Smooth muscle cell (in vitro differentiated cells): ENCODE measurements around the gene DNASE1L3. TPM values are rescaled to one million over a fixed set of nuclear protein-coding genes. Genes with fewer than 3 reads are reported as not detected.

ENCODE experiments used
- DNase-seq: peaks from one replicate; lab custom pipeline; 2025; ENCODE audit not compliant: unreplicated experiment; lab: John Stamatoyannopoulos, UW
- H2AFZ ChIP-seq: fragments of 200-600 bp; sonication (generic); 2 replicates; pipeline ENCODE4 v1.6.0; 2016; ENCODE audit warnings: antibody characterized with exemption, low read depth, mild to moderate bottlenecking
- H3F3A ChIP-seq: fragments of 200-600 bp; sonication (generic); 2 replicates; pipeline ENCODE4 v1.6.0; 2017; ENCODE audit warnings: antibody characterized with exemption, low read depth
- H3K27ac ChIP-seq: fragments of 200-600 bp; sonication (generic); 2 replicates; pipeline ENCODE4 v1.5.1; 2016; ENCODE audit warnings: low read depth, mild to moderate bottlenecking
- H3K27me3 ChIP-seq: fragments of 200-600 bp; sonication (generic); 2 replicates; pipeline ENCODE4 v1.6.1; 2016; ENCODE audit warnings: low read depth, mild to moderate bottlenecking
- H3K36me3 ChIP-seq: fragments of 200-600 bp; sonication (generic); 2 replicates; pipeline ENCODE4 v1.5.1; 2016; ENCODE audit warnings: low read depth
- H3K4me1 ChIP-seq: fragments of 200-600 bp; sonication (generic); 2 replicates; pipeline ENCODE4 v1.5.1; 2016; ENCODE audit warnings: low read depth
- H3K4me2 ChIP-seq: fragments of 200-600 bp; sonication (generic); 2 replicates; pipeline ENCODE4 v1.6.0; 2016; ENCODE audit warnings: mild to moderate bottlenecking
- H3K4me3 ChIP-seq: fragments of 200-600 bp; sonication (generic); 2 replicates; pipeline ENCODE4 v1.5.1; 2016; ENCODE audit warnings: mild to moderate bottlenecking
- H3K79me2 ChIP-seq: fragments of 200-600 bp; sonication (generic); 2 replicates; pipeline ENCODE4 v1.6.0; 2016; ENCODE audit warnings: low read depth, mild to moderate bottlenecking
- H3K9ac ChIP-seq: fragments of 200-600 bp; sonication (generic); 2 replicates; pipeline ENCODE4 v1.6.0; 2016; ENCODE audit warnings: low read depth
- H3K9me3 ChIP-seq: fragments of 200-600 bp; sonication (generic); replicated peaks from 2 replicates; pipeline ENCODE4 v1.5.1; 2016; ENCODE audit warnings: low read depth
- H4K20me1 ChIP-seq: fragments of 200-600 bp; sonication (generic); 2 replicates; pipeline ENCODE4 v1.6.0; 2016; ENCODE audit warnings: low read depth
- CTCF ChIP-seq: fragments of 200-600 bp; sonication (generic); IDR thresholded peaks from 2 replicates; pipeline ENCODE4 v1.5.1; 2017; ENCODE audit warnings: borderline replicate concordance, mild to moderate bottlenecking, antibody characterized with exemption; ENCODE audit not compliant: insufficient read depth, poor library complexity, severe bottlenecking
- WGBS: methylation state at CpG from one replicate; pipeline ENCODE4 v1.1.7; 2016; ENCODE audit warnings: low lambda C conversion rate; 5-methylcytosine and 5-hydroxymethylcytosine counted together
- polyA plus RNA-seq: library from polyadenylated mRNA; unstranded; fragments of >200 nt; fragmentation: Nextera tagmentation; extraction: Ambion mirVana; gene quantifications from 2 replicates; pipeline ENCODE4 v1.2.1, GENCODE V29; 2016
- total RNA-seq: library from RNA; depleted of rRNA; stranded (reverse); fragments of >200 nt; gene quantifications from 2 replicates; pipeline ENCODE4 v1.2.3, GENCODE V29; 2014

DNASE1L3 gene
- total and polyA plus RNA-seq, 2 experiments from 2014 or later = 2.0 TPM; not detected in 1

GRCh38 chr3:58207954-58208353 lies 2.8 kb downstream of the DNASE1L3 start:
- no peaks in the 10 kb centered on the region for H3K36me3 ChIP-seq
- H2AFZ ChIP-seq = no peak overlapping the region
- no peak overlapping the region for H3K9ac ChIP-seq
- TF ChIP-seq CTCF = no peak
- H3K4me3 ChIP-seq = no peak overlapping the region
- no peaks in the 10 kb centered on the region for H4K20me1 ChIP-seq
- no peaks in the 10 kb centered on the region for H3K9me3 ChIP-seq
- no peaks in the 10 kb centered on the region for H3K79me2 ChIP-seq
- no peaks in the 10 kb centered on the region for H3K27me3 ChIP-seq
- H3F3A ChIP-seq = no peaks in the 10 kb centered on the region
- 96% methylated on average over 4 of the region's 4 CpGs for WGBS
- H3K4me1 ChIP-seq = no peaks in the 10 kb centered on the region
- no peak overlapping the region for H3K27ac ChIP-seq
- DNase-seq = no peak
- H3K4me2 ChIP-seq = no peak overlapping the region

GRCh38 chr3:58206406-58207011 lies 4.3 kb downstream of the DNASE1L3 start:
- Histone ChIP-seq H4K20me1 (no peaks in the 10 kb centered on the region), H3K27ac (no peak overlapping the region), H3K27me3 (no peaks in the 10 kb centered on the region), H3K79me2 (no peaks in the 10 kb centered on the region), H3K9me3 (no peaks in the 10 kb centered on the region), H3K4me1 (no peaks in the 10 kb centered on the region), H3K4me3 (no peak overlapping the region), H3K4me2 (no peak overlapping the region), H3F3A (no peaks in the 10 kb centered on the region), H3K9ac (no peak overlapping the region), H3K36me3 (no peaks in the 10 kb centered on the region), H2AFZ (no peak overlapping the region)
- WGBS = 48% methylated on average over 5 of the region's 5 CpGs
- no peak for DNase-seq
- TF ChIP-seq CTCF = no peak

GRCh38 chr3:58205981-58206380 lies 4.8 kb downstream of the DNASE1L3 start:
- no peak overlapping the region for H3K4me2 ChIP-seq
- no peaks in the 10 kb centered on the region for H3F3A ChIP-seq
- no peak overlapping the region for H2AFZ ChIP-seq
- H3K79me2 ChIP-seq = no peaks in the 10 kb centered on the region
- no peaks in the 10 kb centered on the region for H3K4me1 ChIP-seq
- H3K4me3 ChIP-seq = no peak overlapping the region
- H3K9ac ChIP-seq = no peak overlapping the region
- WGBS = 94% methylated on average over 4 of the region's 4 CpGs
- H3K9me3 ChIP-seq = no peaks in the 10 kb centered on the region
- no peaks in the 10 kb centered on the region for H3K27me3 ChIP-seq
- H3K27ac ChIP-seq = no peak overlapping the region
- no peak for TF ChIP-seq CTCF
- no peaks in the 10 kb centered on the region for H4K20me1 ChIP-seq
- DNase-seq = no peak
- H3K36me3 ChIP-seq = no peaks in the 10 kb centered on the region

GRCh38 chr3:58204720-58205119 lies 6.1 kb downstream of the DNASE1L3 start:
- Histone ChIP-seq H3K27me3 (no peaks in the 10 kb centered on the region), H3F3A (no peaks in the 10 kb centered on the region), H4K20me1 (no peaks in the 10 kb centered on the region), H3K36me3 (no peaks in the 10 kb centered on the region), H3K4me1 (no peaks in the 10 kb centered on the region), H3K79me2 (no peaks in the 10 kb centered on the region), H2AFZ (peak overlapping the region; percentile 67), H3K9me3 (no peaks in the 10 kb centered on the region), H3K4me3 (no peak overlapping the region), H3K4me2 (no peak overlapping the region), H3K9ac (no peak overlapping the region), H3K27ac (no peak overlapping the region)
- no peak for TF ChIP-seq CTCF
- WGBS = 51% methylated on average over 4 of the region's 4 CpGs
- no peak for DNase-seq
